ENCODE data around the gene ADD3.

The ADD3 gene

GRCh38 chr10:110029450-110029849 is 21.7 kb downstream of the ADD3 start:
- H3K4me3 ChIP-seq (ENCODE audit: low read depth, low read length): no peak overlapping the region
- TF ChIP-seq, protein P1, sequence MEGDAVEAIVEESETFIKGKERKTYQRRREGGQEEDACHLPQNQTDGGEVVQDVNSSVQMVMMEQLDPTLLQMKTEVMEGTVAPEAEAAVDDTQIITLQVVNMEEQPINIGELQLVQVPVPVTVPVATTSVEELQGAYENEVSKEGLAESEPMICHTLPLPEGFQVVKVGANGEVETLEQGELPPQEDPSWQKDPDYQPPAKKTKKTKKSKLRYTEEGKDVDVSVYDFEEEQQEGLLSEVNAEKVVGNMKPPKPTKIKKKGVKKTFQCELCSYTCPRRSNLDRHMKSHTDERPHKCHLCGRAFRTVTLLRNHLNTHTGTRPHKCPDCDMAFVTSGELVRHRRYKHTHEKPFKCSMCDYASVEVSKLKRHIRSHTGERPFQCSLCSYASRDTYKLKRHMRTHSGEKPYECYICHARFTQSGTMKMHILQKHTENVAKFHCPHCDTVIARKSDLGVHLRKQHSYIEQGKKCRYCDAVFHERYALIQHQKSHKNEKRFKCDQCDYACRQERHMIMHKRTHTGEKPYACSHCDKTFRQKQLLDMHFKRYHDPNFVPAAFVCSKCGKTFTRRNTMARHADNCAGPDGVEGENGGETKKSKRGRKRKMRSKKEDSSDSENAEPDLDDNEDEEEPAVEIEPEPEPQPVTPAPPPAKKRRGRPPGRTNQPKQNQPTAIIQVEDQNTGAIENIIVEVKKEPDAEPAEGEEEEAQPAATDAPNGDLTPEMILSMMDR (IDR thresholded peaks at IDR 0.05; ENCODE audit: low read depth, low read length): no peak

- H3K4me3 ChIP-seq (ENCODE audit: low read depth, low read length): no peak overlapping the region
- TF ChIP-seq, protein P1 (IDR thresholded peaks at IDR 0.05; ENCODE audit: low read depth, low read length): no peak
Observed at GRCh38 chr10:110032801-110033700, 25.3 kb downstream of the ADD3 start.

DNA sequence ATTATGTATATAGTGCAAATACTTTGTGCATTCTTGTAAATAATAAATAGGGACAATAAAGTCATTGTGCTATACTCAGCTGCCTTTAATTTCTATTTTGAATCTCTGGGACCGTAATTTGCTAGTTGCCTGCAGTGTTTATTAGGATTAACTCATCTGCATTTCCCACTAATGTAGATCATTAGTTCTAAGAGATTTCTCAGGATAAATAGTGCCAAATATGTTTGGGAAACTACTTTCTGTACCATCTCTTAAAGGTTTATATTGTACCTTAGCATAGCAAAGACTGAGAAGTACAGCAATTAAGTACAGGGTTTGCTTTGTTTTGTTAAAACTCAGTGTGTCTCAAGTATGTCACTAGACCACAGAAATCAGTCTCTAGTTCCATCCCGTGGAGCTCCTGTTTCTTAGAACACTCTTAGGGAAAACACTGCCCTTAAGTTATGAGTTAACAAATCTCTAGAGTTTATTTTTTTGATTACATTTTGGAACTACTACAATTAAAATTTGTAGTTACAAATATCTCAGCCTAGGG is 26.0 kb downstream of the ADD3 start:
- TF ChIP-seq, protein P1 (IDR thresholded peaks at IDR 0.05; ENCODE audit: low read depth, low read length): no peak
- no peak overlapping the region for H3K4me3 ChIP-seq (ENCODE audit: low read depth, low read length)

GRCh38 chr10:110034596-110034995 is 26.8 kb downstream of the ADD3 start:
- H3K4me3 ChIP-seq (ENCODE audit: low read depth, low read length): no peak overlapping the region
- TF ChIP-seq, protein P1 (IDR thresholded peaks at IDR 0.05; ENCODE audit: low read depth, low read length): no peak

- TF ChIP-seq, protein P1 (IDR thresholded peaks at IDR 0.05; ENCODE audit: low read depth, low read length): no peak
- H3K4me3 ChIP-seq (ENCODE audit: low read depth, low read length): no peak overlapping the region
Observed at GRCh38 chr10:110035070-110035921, 27.5 kb downstream of the ADD3 start.

- H3K4me3 ChIP-seq (ENCODE audit: low read depth, low read length): no peak overlapping the region
- TF ChIP-seq, protein P1 (IDR thresholded peaks at IDR 0.05; ENCODE audit: low read depth, low read length): no peak
Observed at GRCh38 chr10:110036640-110037039, 28.9 kb downstream of the ADD3 start.

Measured in WI38 (cell line).